H1 (cell line): ENCODE results near the gene ZBTB33. TPM values are rescaled to one million over a fixed set of nuclear protein-coding genes. Genes with fewer than 3 reads are reported as not detected.

Experiments used
- CEBPB ChIP-seq: IDR thresholded peaks from 2 replicates; pipeline ENCODE4 v1.6.1; 2012; ENCODE audit warnings: low read depth, low read length
- HDAC6 ChIP-seq: IDR thresholded peaks from one replicate; pipeline ENCODE4 v1.7.1; 2012; ENCODE audit warnings: low read depth, mild to moderate bottlenecking, inconsistent platforms, low read length, moderate library complexity
- RAD21 ChIP-seq, 2 experiments: IDR thresholded peaks in 1 of 2; conservative IDR thresholded peaks in 1 of 2; 2 replicates each; pipeline ENCODE4 v1.6.1; 2011; ENCODE audit warnings: low read depth in 2 of 2, low read length in 2 of 2, improper control_type of control experiment in 1 of 2, inconsistent platforms in 1 of 2, mild to moderate bottlenecking in 1 of 2, moderate library complexity in 1 of 2
- SRF ChIP-seq: IDR thresholded peaks from 2 replicates; pipeline ENCODE4 v1.6.1; 2011; ENCODE audit warnings: mild to moderate bottlenecking, low read depth, low read length, moderate library complexity
- TEAD4 ChIP-seq: IDR thresholded peaks from 2 replicates; pipeline ENCODE4 v1.6.1; 2012; ENCODE audit warnings: low read depth, low read length, inconsistent platforms, mixed read lengths
- polyA plus RNA-seq, 7 experiments: library from polyadenylated mRNA; depleted of rRNA in 3 of 7; stranded (reverse) in 5 of 7; unstranded in 2 of 7; fragments of >200 nt in 5 of 7; fragments of 200-250 nt in 2 of 7; gene quantifications; 1 replicate in 5 of 7; 2 replicates in 1 of 7; 4 replicates in 1 of 7; pipeline versions ENCODE4 v1.2.1 to v1.2.3, GENCODE V29; 2011 to 2013; ENCODE audit warnings: missing spikeins in 2 of 7, mixed read lengths in 2 of 7
- total RNA-seq: library from RNA; stranded (reverse); fragmentation: NEBNext Ultra II Directional; extraction: Animal tissue kit (Norgen Biotek cat#: 25700); gene quantifications from 2 replicates; pipeline ENCODE4 v1.2.1, GENCODE V29; 2021

The ZBTB33 gene
- total and polyA plus RNA-seq, 2 of the 8 experiments (the other 6 are each of a cell fraction or from before 2014, with no cell fraction given) = 3.4 to 14.9 TPM

DNA sequence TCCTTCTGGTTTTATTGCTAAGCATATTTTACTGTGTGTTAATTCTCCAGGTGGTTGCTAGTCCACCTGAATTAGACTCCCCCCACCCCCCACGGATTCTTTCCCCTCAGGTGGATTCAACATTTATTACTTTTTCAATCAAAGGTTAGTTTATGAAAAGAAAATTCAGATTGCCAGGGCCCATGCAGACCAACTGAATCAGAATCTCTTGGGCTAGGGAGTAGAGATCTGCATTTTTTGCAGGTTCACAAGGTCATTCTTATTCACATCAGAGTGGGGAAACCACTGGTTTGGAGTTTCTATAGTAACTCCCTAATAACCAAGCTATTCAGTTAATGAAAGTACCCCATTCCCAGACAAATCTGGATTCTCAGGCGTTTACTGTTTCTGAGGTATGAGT is 50.9 kb downstream of the ZBTB33 start (continued):
- TF ChIP-seq TEAD4 = no peak
- no peak for TF ChIP-seq CEBPB
- TF ChIP-seq SRF = no peak
- no peak for TF ChIP-seq RAD21 (IDR thresholded peaks at IDR 0.05 in 1 of 2, conservative IDR thresholded peaks at IDR 0.05 in 1 of 2; ENCODE audit: low read depth in 2 of 2, low read length in 2 of 2)
- no peak for TF ChIP-seq HDAC6
